Measurements from ENCODE around the gene ELAC1. TPM values are rescaled to one million over a fixed set of nuclear protein-coding genes. Genes with fewer than 3 reads are reported as not detected.

Gene ELAC1
- total RNA-seq, 3 donors from 2014 or later (not counting 1 experiment from before 2014, with no cell fraction given), result 7.9 to 10.0 (median 8.9) TPM

GRCh38 chr18:51006061-51006818, 38.4 kb downstream of the ELAC1 start:
- ATAC-seq (no peak), DNase-seq (no peak)
- Histone ChIP-seq H3K4me1 (ENCODE audit: control insufficient read depth, insufficient read depth, low read length) (no peaks in the 10 kb centered on the region), H3K36me3 (ENCODE audit: control insufficient read depth, insufficient read depth, low read length) (no peaks in the 10 kb centered on the region), H3K27me3 (ENCODE audit: control insufficient read depth, insufficient read depth, low read length) (no peaks in the 10 kb centered on the region), H3K9me3 (ENCODE audit: control insufficient read depth, insufficient read depth, low read length) (no peaks in the 10 kb centered on the region), H3K4me3 (ENCODE audit: low read length) (no peak overlapping the region), H3K27ac (ENCODE audit: low read length) (no peak overlapping the region)
- no peaks in the 10 kb centered on the region for H3K9me3 Mint-ChIP-seq
- intact Hi-C loops (cut with micrococcal nuclease), result no loop called here
- H3K27ac Mint-ChIP-seq, result no peak overlapping the region
- H3K36me3 Mint-ChIP-seq, result no peaks in the 10 kb centered on the region
- no peaks in the 10 kb centered on the region for H3K27me3 Mint-ChIP-seq (ENCODE audit: low read depth in 2 of 2)
- 87% methylated on average over 4 of the region's 5 CpGs for WGBS (ENCODE audit: insufficient coverage)
- no peak for TF ChIP-seq CTCF (IDR thresholded peaks at IDR 0.05)
- H3K4me3 Mint-ChIP-seq, result no peak overlapping the region
- no peaks in the 10 kb centered on the region for H3K4me1 Mint-ChIP-seq

GRCh38 chr18:51006948-51007789, 39.3 kb downstream of the ELAC1 start:
- no peaks in the 10 kb centered on the region for H3K4me1 ChIP-seq (ENCODE audit: control insufficient read depth, insufficient read depth, low read length)
- no peak for ATAC-seq
- intact Hi-C loops (cut with micrococcal nuclease), result no loop called here
- H3K9me3 ChIP-seq (ENCODE audit: control insufficient read depth, insufficient read depth, low read length), result no peaks in the 10 kb centered on the region
- no peak for DNase-seq
- H3K27me3 Mint-ChIP-seq (ENCODE audit: low read depth in 2 of 2), result no peaks in the 10 kb centered on the region
- no peak overlapping the region for H3K27ac ChIP-seq (ENCODE audit: low read length)
- H3K27me3 ChIP-seq (ENCODE audit: control insufficient read depth, insufficient read depth, low read length), result no peaks in the 10 kb centered on the region
- no peaks in the 10 kb centered on the region for H3K36me3 ChIP-seq (ENCODE audit: control insufficient read depth, insufficient read depth, low read length)
- H3K36me3 Mint-ChIP-seq, result no peaks in the 10 kb centered on the region
- H3K4me1 Mint-ChIP-seq, result no peaks in the 10 kb centered on the region
- WGBS (ENCODE audit: insufficient coverage), result 96% methylated on average over 7 of the region's 13 CpGs
- no peak overlapping the region for H3K4me3 Mint-ChIP-seq
- no peak overlapping the region for H3K4me3 ChIP-seq (ENCODE audit: low read length)
- H3K27ac Mint-ChIP-seq, result no peak overlapping the region
- H3K9me3 Mint-ChIP-seq, result no peaks in the 10 kb centered on the region
- TF ChIP-seq CTCF (IDR thresholded peaks at IDR 0.05), result no peak

- H3K27me3 ChIP-seq (ENCODE audit: control insufficient read depth, insufficient read depth, low read length), result no peaks in the 10 kb centered on the region
- no peak overlapping the region for H3K27ac Mint-ChIP-seq
- no peaks in the 10 kb centered on the region for H3K36me3 ChIP-seq (ENCODE audit: control insufficient read depth, insufficient read depth, low read length)
- no peak overlapping the region for H3K27ac ChIP-seq (ENCODE audit: low read length)
- no peak for TF ChIP-seq CTCF (IDR thresholded peaks at IDR 0.05)
- H3K27me3 Mint-ChIP-seq (ENCODE audit: low read depth in 2 of 2), result no peaks in the 10 kb centered on the region
- no peak for DNase-seq
- H3K9me3 Mint-ChIP-seq, result no peaks in the 10 kb centered on the region
- no peaks in the 10 kb centered on the region for H3K9me3 ChIP-seq (ENCODE audit: control insufficient read depth, insufficient read depth, low read length)
- H3K4me3 Mint-ChIP-seq, result no peak overlapping the region
- WGBS (ENCODE audit: insufficient coverage), result 90% methylated on average over 1 of the region's 1 CpG
- no peak for ATAC-seq
- H3K4me1 Mint-ChIP-seq, result no peaks in the 10 kb centered on the region
- no peaks in the 10 kb centered on the region for H3K4me1 ChIP-seq (ENCODE audit: control insufficient read depth, insufficient read depth, low read length)
- intact Hi-C loops (cut with micrococcal nuclease), result no loop called here
- no peaks in the 10 kb centered on the region for H3K36me3 Mint-ChIP-seq
- no peak overlapping the region for H3K4me3 ChIP-seq (ENCODE audit: low read length)
Observed at GRCh38 chr18:51007790-51008139, 39.9 kb downstream of the ELAC1 start.

All from natural killer cell (primary cell).